MM.1S (cell line): ENCODE measurements around the gene TET2.

Source experiments
- EZH2 ChIP-seq: fragments of 300-600 bp; sonication (generic); optimal IDR thresholded peaks from 2 replicates; pipeline ENCODE3; 2017; ENCODE audit warnings: low read depth, mild to moderate bottlenecking, antibody characterized with exemption, low read length, mixed read lengths
- EZH2phosphoT487 ChIP-seq: fragments of 300-600 bp; sonication (generic); IDR thresholded peaks from 2 replicates; pipeline ENCODE4 v1.6.1; 2018; ENCODE audit warnings: antibody characterized with exemption, low read length
- TF ChIP-seq, protein P1 (sequence below): fragments of 300-600 bp; sonication (generic); IDR thresholded peaks from 2 replicates; pipeline ENCODE4 v1.5.1; 2016; ENCODE audit warnings: antibody characterized with exemption, low read length, mixed read lengths

DNA sequence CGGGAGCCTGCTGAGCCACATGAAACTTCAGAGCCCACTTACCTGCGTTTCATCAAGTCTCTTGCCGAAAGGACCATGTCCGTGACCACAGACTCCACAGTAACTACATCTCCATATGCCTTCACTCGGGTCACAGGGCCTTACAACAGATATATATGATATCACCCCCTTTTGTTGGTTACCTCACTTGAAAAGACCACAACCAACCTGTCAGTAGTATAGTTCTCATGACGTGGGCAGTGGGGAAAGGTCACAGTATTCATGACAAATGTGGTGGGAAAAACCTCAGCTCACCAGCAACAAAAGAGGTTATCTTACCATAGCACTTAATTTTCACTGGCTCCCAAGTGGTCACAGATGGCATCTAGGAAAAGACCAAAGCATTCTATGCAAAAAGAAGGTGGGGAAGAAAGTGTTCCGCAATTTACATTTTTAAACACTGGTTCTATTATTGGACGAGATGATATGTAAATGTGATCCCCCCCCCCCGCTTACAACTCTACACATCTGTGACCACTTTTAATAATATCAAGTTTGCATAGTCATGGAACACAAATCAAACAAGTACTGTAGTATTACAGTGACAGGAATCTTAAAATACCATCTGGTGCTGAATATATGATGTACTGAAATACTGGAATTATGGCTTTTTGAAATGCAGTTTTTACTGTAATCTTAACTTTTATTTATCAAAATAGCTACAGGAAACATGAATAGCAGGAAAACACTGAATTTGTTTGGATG is 129.9 kb downstream of the TET2 start:
- no peak for TF ChIP-seq EZH2
- TF ChIP-seq, protein P1, sequence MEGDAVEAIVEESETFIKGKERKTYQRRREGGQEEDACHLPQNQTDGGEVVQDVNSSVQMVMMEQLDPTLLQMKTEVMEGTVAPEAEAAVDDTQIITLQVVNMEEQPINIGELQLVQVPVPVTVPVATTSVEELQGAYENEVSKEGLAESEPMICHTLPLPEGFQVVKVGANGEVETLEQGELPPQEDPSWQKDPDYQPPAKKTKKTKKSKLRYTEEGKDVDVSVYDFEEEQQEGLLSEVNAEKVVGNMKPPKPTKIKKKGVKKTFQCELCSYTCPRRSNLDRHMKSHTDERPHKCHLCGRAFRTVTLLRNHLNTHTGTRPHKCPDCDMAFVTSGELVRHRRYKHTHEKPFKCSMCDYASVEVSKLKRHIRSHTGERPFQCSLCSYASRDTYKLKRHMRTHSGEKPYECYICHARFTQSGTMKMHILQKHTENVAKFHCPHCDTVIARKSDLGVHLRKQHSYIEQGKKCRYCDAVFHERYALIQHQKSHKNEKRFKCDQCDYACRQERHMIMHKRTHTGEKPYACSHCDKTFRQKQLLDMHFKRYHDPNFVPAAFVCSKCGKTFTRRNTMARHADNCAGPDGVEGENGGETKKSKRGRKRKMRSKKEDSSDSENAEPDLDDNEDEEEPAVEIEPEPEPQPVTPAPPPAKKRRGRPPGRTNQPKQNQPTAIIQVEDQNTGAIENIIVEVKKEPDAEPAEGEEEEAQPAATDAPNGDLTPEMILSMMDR: no peak
- TF ChIP-seq EZH2phosphoT487: no peak
